Measurements from ENCODE around the gene ATP6V1G1. TPM values are rescaled to one million over a fixed set of nuclear protein-coding genes. Genes with fewer than 3 reads are reported as not detected.

The ATP6V1G1 gene
- total RNA-seq, 1 experiment from 2014 or later: 119 TPM

DNA sequence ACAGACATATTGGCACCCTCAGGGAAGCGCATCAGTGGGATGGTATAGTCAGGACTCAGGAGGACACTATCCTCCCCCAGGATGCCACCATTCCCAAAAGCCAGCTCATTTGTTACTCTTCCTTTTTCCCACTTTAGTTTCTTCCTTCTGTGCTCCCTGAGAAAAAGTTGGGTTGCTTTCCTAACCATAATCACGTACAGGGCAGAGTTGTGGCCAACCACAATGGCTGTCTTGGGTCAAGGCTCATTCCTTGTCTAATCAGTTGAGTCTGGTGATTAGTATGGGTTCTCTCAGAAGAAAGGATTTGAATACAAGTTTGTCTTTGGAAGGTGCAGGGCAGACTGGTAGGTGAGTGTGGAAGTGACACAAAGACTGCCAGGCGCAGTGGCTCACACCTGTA lies 26.6 kb upstream of the ATP6V1G1 start:
- no peaks in the 10 kb centered on the region for H3K27me3 Mint-ChIP-seq (ENCODE audit: low read depth)
- Histone ChIP-seq H3K9ac (ENCODE audit: extremely low read depth, insufficient read length, low read length) (no peak overlapping the region), H4K8ac (replicated peaks; ENCODE audit: insufficient read length, low read depth, low read length) (no peak overlapping the region)

More for the DNA sequence above, 26.6 kb upstream of the ATP6V1G1 start:
- H2BK12ac ChIP-seq (ENCODE audit: insufficient read length, low read depth, low read length): no peak overlapping the region
- no peak overlapping the region for H2AFZ ChIP-seq (ENCODE audit: low read length)
- H3K14ac ChIP-seq (ENCODE audit: insufficient read depth, low read length): no peak overlapping the region
- Mint-ChIP-seq H3K4me1 (peaks cover 3 to 4% of the 10 kb centered on the region in 2 experiments; a peak in 2 of 4 replicates), H3K36me3 (ENCODE audit: insufficient read depth in 1 of 3, low read depth in 3 of 3) (no peaks in the 10 kb centered on the region), H3K27ac (no peak overlapping the region; a peak in 1 of 7 replicates), H3K4me3 (no peak overlapping the region), H3K9me3 (peaks cover 5% of the 10 kb centered on the region in 2 experiments)
- no peak for DNase-seq
- WGBS (ENCODE audit: extremely low coverage, insufficient read length, low lambda C conversion rate): no CpG with 5 or more reads among the region's 3 CpGs
- H2BK120ac ChIP-seq (ENCODE audit: low read depth, low read length, poor library complexity, severe bottlenecking): no peak overlapping the region
- H3K27me3 ChIP-seq (ENCODE audit: insufficient read depth, low read length): no peaks in the 10 kb centered on the region
- no peak overlapping the region for H3K18ac ChIP-seq (ENCODE audit: insufficient read length, low read depth, low read length)
- no peaks in the 10 kb centered on the region for H3K9me3 ChIP-seq (ENCODE audit: control insufficient read depth, low read depth, low read length)
- H3K79me2 ChIP-seq (ENCODE audit: insufficient read depth, low read length): no peaks in the 10 kb centered on the region
- H4K5ac ChIP-seq (ENCODE audit: insufficient read length, low read depth, low read length): no peak overlapping the region
- H3K56ac ChIP-seq (ENCODE audit: insufficient read length, low read depth, low read length): no peak overlapping the region
- H3K23ac ChIP-seq (ENCODE audit: insufficient read length, low read depth, low read length): no peak overlapping the region
- no peak overlapping the region for H3K4ac ChIP-seq (ENCODE audit: low read depth, low read length)
- no peak overlapping the region for H3K4me2 ChIP-seq (ENCODE audit: insufficient read depth, insufficient read length, low read length)
- H4K91ac ChIP-seq (ENCODE audit: insufficient read length, low read depth, low read length): no peak overlapping the region
- H2BK20ac ChIP-seq (ENCODE audit: low read depth, low read length, poor library complexity, severe bottlenecking): no peak overlapping the region
- H3K23me2 ChIP-seq (ENCODE audit: insufficient read length, low read depth, low read length, poor library complexity, severe bottlenecking): no peaks in the 10 kb centered on the region
- no peak overlapping the region for H3K27ac ChIP-seq (ENCODE audit: insufficient read length, low read depth, low read length)
- no peak overlapping the region for H2BK5ac ChIP-seq (ENCODE audit: insufficient read length, low read length)
- no peaks in the 10 kb centered on the region for H3K4me1 ChIP-seq (ENCODE audit: insufficient read depth, low read length)
- TF ChIP-seq, protein P1, sequence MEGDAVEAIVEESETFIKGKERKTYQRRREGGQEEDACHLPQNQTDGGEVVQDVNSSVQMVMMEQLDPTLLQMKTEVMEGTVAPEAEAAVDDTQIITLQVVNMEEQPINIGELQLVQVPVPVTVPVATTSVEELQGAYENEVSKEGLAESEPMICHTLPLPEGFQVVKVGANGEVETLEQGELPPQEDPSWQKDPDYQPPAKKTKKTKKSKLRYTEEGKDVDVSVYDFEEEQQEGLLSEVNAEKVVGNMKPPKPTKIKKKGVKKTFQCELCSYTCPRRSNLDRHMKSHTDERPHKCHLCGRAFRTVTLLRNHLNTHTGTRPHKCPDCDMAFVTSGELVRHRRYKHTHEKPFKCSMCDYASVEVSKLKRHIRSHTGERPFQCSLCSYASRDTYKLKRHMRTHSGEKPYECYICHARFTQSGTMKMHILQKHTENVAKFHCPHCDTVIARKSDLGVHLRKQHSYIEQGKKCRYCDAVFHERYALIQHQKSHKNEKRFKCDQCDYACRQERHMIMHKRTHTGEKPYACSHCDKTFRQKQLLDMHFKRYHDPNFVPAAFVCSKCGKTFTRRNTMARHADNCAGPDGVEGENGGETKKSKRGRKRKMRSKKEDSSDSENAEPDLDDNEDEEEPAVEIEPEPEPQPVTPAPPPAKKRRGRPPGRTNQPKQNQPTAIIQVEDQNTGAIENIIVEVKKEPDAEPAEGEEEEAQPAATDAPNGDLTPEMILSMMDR (conservative IDR thresholded peaks at IDR 0.05): no peak
- no peak overlapping the region for H3T11ph ChIP-seq (ENCODE audit: low read length)
- H4K20me1 ChIP-seq (ENCODE audit: control insufficient read depth, insufficient read depth, insufficient read length): no peaks in the 10 kb centered on the region
- no peaks in the 10 kb centered on the region for H3K79me1 ChIP-seq (ENCODE audit: insufficient read depth, low read depth, low read length, poor library complexity, severe bottlenecking)
- H2AK5ac ChIP-seq (ENCODE audit: insufficient read length, low read length): no peak overlapping the region
- H2BK15ac ChIP-seq (ENCODE audit: low read depth, low read length): no peak overlapping the region
